ENCODE data around the gene ARHGEF19.

The ARHGEF19 gene

DNA sequence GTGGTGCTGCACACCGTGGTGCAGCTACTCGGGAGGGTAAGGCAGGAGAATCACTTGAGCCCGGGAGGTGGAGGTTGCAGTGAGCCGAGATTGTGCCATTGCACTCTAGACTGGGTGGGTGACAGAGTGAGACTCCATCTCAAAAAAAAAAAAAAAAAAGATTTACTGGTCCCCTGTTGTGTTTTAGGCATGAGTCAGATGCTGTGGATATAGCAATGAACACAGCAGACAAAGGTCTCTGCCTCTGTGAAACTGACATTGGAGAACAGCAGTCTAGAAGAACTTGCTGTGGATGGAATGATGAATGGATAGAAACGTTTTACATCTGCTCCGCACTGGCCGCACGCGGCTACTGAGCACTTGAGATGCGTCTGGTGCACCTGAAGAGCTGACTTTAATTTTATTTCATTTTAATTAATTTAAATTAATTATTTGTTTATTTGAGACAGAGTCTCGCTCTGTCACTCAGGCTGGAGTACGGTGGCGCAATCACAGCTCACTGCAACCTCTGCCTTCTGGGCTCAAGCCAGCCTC is 32.1 kb downstream of the ARHGEF19 start:
- Mint-ChIP-seq H3K27ac (no peak overlapping the region), H3K27me3 (ENCODE audit: low read depth) (no peaks in the 10 kb centered on the region), H3K9me3 (no peaks in the 10 kb centered on the region), H3K4me1 (ENCODE audit: low read depth) (no peaks in the 10 kb centered on the region), H3K36me3 (ENCODE audit: low read depth) (no peaks in the 10 kb centered on the region), H3K4me3 (no peak overlapping the region)
- DNase-seq (ENCODE audit: low spot score), result no peak

DNA sequence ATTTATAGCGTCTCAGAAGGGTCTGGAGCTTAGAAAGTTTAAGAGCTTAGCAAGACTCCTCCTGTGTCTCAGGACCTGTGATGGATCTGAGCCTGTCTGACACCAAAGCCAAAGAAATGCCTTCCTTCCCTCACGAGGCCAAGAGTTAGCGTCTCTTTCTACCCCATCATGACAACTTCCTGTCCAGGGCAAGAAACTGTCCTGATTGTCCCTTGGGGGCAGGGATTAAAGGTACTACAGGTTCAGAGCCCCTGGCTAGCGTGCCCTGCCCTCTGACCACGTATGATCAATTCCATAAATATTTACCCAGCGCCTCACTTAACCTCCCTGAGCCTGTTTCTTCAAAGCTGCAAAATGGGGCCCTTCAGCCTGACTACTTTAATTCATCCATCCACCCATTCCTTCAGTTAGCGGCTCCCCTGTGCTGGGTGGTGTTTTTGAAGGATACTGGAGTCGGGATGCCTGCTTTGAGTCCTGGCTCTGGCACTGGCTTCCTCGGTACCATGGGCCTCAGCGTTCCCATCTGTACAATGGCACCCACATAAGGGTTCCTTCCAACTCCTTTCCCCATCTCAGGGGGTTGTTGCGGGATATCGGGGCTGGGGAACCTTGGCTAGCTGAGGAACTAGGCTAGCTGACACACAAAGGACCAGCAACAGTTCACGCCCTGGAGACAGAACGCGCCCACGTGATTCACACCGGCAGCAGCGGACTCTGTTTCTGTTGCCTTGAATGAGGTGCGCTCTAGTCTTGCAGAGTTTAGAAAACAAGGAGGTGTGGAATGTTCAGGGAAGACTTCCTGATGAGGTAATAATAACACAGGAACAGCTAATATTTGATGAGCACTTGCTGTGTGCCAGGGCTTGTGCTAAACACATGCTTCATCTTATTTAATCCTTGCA is 33.6 kb downstream of the ARHGEF19 start:
- no peak for DNase-seq (ENCODE audit: low spot score)
- Mint-ChIP-seq H3K27me3 (ENCODE audit: low read depth) (no peaks in the 10 kb centered on the region), H3K4me3 (no peak overlapping the region), H3K4me1 (ENCODE audit: low read depth) (no peaks in the 10 kb centered on the region), H3K27ac (no peak overlapping the region), H3K9me3 (no peaks in the 10 kb centered on the region), H3K36me3 (ENCODE audit: low read depth) (no peaks in the 10 kb centered on the region)

DNA sequence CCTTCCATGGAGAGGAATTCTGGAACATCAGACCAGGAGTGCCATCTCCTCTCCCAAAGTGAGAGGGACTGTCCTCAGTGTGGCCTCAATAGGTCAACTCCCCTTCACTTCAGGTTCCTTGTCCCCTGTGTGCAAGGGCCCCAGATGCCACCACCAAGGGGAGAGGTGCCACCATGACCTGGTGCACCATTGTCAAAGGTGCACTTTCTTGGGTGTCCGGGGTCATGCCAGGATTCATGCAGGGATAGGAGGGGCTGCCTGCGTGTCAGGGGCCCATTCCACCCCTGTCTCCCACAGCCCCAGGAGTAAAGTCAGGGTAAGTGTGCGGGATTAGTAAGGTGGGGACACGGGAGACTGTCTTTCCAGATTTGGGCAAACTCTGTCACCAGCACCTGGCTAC is 35.1 kb downstream of the ARHGEF19 start:
- Mint-ChIP-seq H3K27me3 (ENCODE audit: low read depth) (no peaks in the 10 kb centered on the region), H3K9me3 (no peaks in the 10 kb centered on the region), H3K27ac (no peak overlapping the region), H3K36me3 (ENCODE audit: low read depth) (no peaks in the 10 kb centered on the region), H3K4me3 (no peak overlapping the region), H3K4me1 (ENCODE audit: low read depth) (no peaks in the 10 kb centered on the region)
- DNase-seq (ENCODE audit: low spot score), result no peak

DNA sequence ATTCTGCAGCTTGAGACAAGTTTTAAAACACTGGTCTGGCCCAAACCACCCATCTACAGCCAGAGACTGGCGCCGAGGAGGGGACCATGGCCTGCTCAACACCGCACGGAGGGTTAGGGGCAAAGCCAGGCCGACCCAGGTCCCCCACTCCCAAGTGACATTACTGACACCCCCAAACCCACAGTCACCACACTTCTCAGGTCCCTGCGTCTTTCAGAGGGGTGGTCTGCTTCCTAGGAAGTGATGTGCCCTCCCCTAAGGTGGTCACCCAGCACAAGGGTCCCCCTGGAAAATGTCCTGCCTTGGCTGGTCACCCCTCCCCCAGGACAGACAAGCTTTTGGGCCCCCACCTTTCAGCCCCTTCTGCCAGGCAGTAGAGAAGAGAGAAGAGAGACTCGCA is 35.8 kb downstream of the ARHGEF19 start:
- Mint-ChIP-seq H3K27me3 (ENCODE audit: low read depth) (no peaks in the 10 kb centered on the region), H3K36me3 (ENCODE audit: low read depth) (no peaks in the 10 kb centered on the region), H3K27ac (no peak overlapping the region), H3K4me1 (ENCODE audit: low read depth) (no peaks in the 10 kb centered on the region), H3K4me3 (no peak overlapping the region), H3K9me3 (no peaks in the 10 kb centered on the region)
- DNase-seq (ENCODE audit: low spot score), result no peak

DNA sequence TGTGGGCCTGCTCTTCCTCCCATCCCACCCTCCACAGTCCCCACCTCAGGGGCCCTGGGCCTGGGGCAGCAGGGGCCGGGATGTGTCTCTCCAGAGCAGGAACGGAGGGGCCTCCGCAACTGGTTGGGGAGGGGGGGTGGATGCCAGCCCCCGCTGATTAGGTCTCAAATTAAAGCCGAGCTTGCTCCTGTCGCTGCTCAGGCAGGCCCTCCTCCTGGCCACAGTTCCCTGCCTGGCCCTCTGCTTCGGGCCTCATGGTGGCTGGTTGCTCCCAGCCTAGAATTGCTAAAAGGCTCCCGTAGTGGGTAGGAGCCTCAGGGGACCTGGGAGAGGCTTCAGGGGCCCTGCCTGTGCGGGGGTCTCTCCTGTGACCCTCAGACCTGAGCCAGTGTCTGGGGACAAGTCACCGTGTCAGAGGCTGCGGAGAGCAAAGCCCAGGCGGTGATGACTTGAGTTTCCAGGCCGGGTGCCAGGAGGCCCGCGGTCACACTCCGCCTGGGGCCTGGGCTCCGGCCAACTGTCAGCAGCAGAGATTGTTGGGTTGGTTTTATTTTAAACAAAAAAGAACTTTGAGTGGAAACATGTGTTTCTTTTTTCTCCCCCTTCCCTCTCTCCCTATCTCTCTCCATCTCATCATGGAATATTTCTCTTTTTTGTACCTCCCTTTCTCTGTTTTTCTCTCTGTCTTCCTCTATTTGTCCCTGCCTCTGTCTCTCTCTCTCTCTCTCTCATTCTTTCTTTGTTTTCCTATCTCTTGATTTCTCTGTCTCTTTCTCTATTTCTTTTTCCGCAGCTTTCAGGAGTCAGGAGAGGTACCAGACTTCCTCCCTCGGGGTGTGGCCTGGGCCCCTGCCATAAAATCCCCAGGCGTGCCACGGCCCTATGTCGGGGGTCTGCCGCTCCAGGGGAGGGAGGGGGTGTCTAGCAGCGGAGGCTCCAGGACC is 36.6 kb downstream of the ARHGEF19 start:
- Mint-ChIP-seq H3K9me3 (no peaks in the 10 kb centered on the region), H3K4me1 (ENCODE audit: low read depth) (no peaks in the 10 kb centered on the region), H3K36me3 (ENCODE audit: low read depth) (no peaks in the 10 kb centered on the region), H3K4me3 (no peak overlapping the region), H3K27ac (no peak overlapping the region), H3K27me3 (ENCODE audit: low read depth) (no peaks in the 10 kb centered on the region)
- DNase-seq (ENCODE audit: low spot score), result no peak

DNA sequence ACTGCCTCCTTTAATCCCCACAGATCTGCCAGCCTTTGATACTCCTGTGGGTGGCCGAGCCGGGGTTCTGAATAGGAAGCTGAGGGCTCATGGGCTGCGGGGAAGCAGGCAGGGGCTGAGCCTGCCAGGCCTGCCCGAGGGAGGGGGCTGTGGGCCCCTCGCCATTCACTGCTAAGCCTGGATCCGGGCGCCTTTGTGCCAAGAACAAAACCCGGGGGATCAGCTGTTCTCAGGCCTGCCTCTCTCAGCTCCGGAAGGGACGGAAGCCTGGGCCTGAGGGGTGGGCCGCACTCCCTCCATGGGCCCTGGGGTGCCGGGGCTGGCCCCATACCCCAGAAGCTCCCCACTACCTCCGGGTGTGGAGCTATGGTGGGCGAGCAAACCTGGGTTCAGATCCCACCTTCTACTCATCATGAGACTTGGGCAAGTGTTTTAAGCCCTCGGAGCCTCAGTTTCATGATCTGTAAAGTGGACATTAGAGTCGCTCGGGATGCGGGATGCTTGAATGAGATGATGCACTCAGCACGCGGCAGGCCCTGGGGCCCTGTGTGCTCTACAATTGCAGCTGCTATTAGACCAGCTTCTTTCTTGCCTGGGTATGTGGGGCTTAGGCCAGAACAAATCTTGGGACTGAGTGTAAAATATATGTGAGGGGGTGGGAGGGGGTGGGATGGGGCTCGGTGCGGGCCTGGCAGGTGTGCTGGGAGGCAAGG is 37.4 kb downstream of the ARHGEF19 start:
- H3K27me3 Mint-ChIP-seq (ENCODE audit: low read depth), result peaks cover 4% of the 10 kb centered on the region
- no peaks in the 10 kb centered on the region for H3K36me3 Mint-ChIP-seq (ENCODE audit: low read depth)
- no peak overlapping the region for H3K27ac Mint-ChIP-seq
- no peaks in the 10 kb centered on the region for H3K4me1 Mint-ChIP-seq (ENCODE audit: low read depth)
- no peak overlapping the region for H3K4me3 Mint-ChIP-seq
- no peaks in the 10 kb centered on the region for H3K9me3 Mint-ChIP-seq
- DNase-seq (ENCODE audit: low spot score), result no peak

DNA sequence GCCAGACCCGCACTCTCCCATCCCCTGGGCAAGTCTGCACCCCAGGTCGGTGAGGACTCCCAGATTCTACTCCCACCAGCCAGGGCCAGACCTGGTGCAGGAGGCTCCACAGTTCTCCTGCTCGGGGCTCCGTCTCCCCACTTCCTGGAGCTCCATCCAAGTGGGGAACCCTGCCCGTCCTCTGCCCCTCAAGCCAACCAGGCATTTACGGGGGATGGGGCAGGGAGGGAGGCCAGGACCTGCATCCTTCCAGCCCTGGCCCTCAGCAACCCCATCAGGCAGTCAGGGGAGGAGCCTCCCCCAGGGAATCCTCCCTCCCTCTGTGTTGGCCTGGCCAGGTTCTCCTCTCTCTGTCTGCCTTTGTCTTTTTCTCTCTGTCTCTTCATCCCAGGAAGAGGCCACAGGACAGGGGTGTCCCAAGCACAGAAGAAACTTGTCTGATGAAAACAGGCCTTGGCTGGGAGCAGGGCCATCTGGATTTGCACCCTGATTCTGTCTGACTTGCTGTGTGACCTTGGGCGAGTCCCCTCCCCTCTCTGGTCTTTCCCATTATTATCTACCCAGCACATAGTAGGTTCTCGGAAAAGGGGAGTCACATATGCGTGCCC is 38.1 kb downstream of the ARHGEF19 start:
- Mint-ChIP-seq H3K4me3 (no peak overlapping the region), H3K27me3 (ENCODE audit: low read depth) (peaks cover 7% of the 10 kb centered on the region), H3K36me3 (ENCODE audit: low read depth) (no peaks in the 10 kb centered on the region), H3K4me1 (ENCODE audit: low read depth) (no peaks in the 10 kb centered on the region), H3K27ac (no peak overlapping the region), H3K9me3 (no peaks in the 10 kb centered on the region)
- no peak for DNase-seq (ENCODE audit: low spot score)

DNA sequence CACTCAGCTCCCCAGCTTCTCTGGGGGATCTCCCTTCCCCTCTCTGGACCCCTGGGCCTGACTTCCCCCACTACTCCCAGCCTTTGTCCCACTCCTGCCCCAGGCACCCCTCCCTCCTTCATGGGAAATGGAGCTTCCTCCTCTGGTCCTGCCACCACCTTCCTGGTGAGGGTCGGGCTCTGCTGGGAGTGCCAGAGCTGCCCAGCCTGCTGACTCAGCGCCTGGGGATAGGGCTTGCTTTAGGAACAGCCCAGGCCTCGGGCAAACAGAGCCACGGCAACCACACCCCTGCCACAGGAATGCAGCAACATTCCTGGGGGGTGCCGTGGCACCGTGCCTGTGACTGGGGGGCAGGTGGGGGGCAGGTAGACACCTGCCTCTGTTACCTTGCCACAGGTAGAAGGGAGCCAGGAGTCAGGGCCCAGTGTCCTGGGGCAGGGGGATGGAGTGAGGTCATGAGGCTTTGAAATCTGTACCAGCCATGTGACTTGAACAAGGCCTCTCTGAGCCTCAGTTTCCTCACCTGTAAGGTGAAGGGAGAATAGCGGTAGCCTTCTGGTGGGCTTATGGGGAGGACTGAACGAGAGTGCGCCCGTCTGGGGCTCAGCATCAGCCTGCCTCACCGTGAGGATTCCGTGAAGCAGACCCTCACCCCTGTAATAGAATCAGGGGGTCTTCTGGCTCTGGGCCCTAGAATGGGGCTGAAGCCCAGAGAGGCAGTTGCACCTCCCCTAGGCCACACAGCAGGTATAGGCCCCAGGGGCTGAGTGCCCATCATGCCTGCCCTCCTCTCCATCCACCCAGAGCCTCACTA is 38.8 kb downstream of the ARHGEF19 start:
- Mint-ChIP-seq H3K36me3 (ENCODE audit: low read depth) (no peaks in the 10 kb centered on the region), H3K4me1 (ENCODE audit: low read depth) (peaks cover 2% of the 10 kb centered on the region), H3K27ac (no peak overlapping the region), H3K27me3 (ENCODE audit: low read depth) (peaks cover 12% of the 10 kb centered on the region), H3K9me3 (no peaks in the 10 kb centered on the region), H3K4me3 (no peak overlapping the region)
- no peak for DNase-seq (ENCODE audit: low spot score)

DNA sequence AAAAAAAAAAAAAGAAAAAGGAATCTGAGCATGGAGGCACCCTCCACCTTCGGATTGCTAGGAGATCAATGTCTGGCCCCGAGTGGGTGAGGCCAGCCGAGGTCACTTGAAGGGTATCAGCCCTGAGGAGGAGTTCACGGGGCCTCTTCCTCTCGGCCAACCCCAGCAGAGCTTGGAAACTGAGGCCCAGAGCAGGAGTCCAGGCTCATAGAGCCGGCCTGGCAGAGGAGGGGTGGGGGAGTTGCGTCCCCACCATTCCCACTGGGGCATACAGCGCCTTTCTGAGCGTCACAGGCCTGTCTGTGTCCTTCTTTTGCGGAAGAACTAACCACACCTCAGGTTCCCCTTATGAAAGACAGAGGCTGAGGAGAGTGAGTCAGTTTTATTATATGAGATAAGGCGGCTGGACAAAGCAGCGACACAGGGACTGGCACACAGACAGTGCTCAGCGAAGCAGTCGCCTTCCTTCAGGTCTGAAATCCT is 39.4 kb downstream of the ARHGEF19 start:
- H3K27me3 Mint-ChIP-seq (ENCODE audit: low read depth), result peaks cover 14% of the 10 kb centered on the region

DNA sequence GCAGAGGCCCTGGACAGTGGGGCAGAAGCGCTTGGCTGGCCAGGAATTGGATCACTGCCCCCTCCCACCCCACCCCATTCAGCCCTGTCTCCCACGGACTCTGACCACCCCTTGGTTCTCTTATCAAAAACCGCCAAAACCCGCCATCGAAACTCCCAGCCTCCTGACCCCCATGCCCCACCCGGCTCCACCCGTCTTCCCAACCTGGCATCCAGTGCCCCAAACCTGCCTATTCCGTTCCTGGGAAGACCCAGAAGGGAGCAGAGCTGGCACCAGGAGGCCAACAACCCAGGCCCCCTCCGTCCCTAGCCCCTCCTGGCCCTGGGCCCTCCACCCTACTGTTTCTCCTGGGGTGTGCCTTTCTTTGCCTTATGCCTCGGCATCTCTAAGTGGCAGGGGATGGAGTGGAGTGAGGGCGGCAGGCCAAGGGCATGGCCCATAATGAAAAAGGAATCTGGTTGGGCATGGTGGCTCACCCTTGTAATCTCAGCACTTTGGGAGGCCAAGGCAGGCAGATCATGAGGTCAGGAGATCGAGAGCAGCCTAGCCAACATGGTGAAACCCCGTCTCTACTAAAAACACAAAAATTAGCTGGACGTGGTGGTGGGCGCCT is 40.1 kb downstream of the ARHGEF19 start:
- Mint-ChIP-seq H3K36me3 (ENCODE audit: low read depth) (no peaks in the 10 kb centered on the region), H3K4me3 (no peak overlapping the region), H3K4me1 (ENCODE audit: low read depth) (peaks cover 6% of the 10 kb centered on the region), H3K27me3 (ENCODE audit: low read depth) (peaks cover 14% of the 10 kb centered on the region), H3K9me3 (no peaks in the 10 kb centered on the region), H3K27ac (no peak overlapping the region)
- DNase-seq (ENCODE audit: low spot score), result no peak

More for the DNA sequence above, 39.4 kb downstream of the ARHGEF19 start:
- Mint-ChIP-seq H3K4me1 (ENCODE audit: low read depth) (peaks cover 6% of the 10 kb centered on the region), H3K4me3 (no peak overlapping the region), H3K9me3 (no peaks in the 10 kb centered on the region), H3K27ac (no peak overlapping the region), H3K36me3 (ENCODE audit: low read depth) (no peaks in the 10 kb centered on the region)
- DNase-seq (ENCODE audit: low spot score), result no peak

DNA sequence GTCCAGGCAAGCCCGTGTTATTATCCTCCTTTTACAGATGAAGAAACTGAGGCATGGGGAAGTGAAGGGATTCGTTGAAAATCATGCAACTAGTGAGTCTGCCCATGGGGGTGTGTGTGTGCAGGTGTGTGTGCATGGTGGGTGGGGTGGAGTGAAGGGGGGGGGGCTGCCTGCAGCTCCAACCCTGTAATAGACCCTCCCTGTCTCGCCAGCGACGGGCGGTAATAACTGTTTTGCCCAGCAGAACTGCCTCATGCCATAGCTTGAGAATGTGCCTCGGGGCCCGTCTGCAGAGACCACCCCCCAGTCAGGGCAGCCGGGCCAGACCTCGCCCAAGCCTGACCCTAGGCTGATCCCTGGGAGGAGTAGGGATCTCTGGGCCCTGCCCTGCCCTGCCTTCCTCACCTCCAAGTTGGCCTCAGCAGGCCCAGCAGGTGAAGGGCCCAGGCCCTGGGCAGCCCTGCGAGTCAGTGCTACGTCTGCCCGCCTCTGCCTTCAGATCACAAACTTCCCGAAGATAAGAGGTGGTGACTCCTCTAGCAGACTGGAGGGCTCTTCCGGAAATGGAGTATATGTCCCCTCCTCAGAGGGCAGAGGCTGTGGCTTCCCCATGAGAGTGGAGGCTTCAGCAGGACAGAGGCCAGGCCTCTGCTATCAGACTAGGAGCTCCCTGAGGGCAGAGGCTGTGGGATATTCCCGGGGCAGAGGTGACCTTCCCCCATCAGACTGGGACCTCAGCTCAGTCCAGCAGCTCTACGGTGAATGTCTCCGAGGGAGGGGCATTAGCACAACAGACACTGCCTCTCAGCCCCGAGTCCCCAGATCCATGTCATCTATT is 40.9 kb downstream of the ARHGEF19 start:
- DNase-seq (ENCODE audit: low spot score), result no peak
- Mint-ChIP-seq H3K36me3 (ENCODE audit: low read depth) (no peaks in the 10 kb centered on the region), H3K27ac (no peak overlapping the region), H3K9me3 (no peaks in the 10 kb centered on the region), H3K27me3 (ENCODE audit: low read depth) (peaks cover 14% of the 10 kb centered on the region), H3K4me1 (ENCODE audit: low read depth) (peaks cover 6% of the 10 kb centered on the region), H3K4me3 (no peak overlapping the region)

DNA sequence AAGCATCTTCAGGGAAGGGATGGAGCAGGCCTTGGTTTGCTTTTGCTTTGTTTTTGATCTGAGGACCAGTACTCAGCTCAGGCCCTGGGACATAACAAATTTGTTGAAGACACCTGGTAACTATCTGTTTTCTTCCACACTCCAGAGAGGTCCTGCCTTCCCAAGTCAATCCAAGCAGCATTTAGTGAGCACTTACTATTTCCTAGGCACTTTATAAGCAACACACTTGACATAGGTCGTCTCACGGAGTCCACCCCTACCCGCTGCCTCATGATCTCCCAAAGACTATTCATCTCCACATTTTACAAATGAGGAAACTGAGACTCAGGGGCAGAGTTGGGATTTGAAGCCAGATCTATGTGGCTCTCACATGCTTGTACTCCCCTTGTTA is 42.2 kb downstream of the ARHGEF19 start:
- H3K36me3 Mint-ChIP-seq (ENCODE audit: low read depth), result no peaks in the 10 kb centered on the region
- peaks cover 14% of the 10 kb centered on the region for H3K4me1 Mint-ChIP-seq (ENCODE audit: low read depth)
- no peak overlapping the region for H3K4me3 Mint-ChIP-seq
- no peak overlapping the region for H3K27ac Mint-ChIP-seq
- no peaks in the 10 kb centered on the region for H3K9me3 Mint-ChIP-seq
- no peak for DNase-seq (ENCODE audit: low spot score)
- H3K27me3 Mint-ChIP-seq (ENCODE audit: low read depth), result peaks cover 19% of the 10 kb centered on the region

Measured in T-helper 2 cell treated with Interferon-gamma antibody and Interleukin-4, amounts not matched to agents 5 μg/mL and 100 μg/mL, for 36 hours (primary cell).